ENCODE data around the gene ELF4.

Gene ELF4

DNA sequence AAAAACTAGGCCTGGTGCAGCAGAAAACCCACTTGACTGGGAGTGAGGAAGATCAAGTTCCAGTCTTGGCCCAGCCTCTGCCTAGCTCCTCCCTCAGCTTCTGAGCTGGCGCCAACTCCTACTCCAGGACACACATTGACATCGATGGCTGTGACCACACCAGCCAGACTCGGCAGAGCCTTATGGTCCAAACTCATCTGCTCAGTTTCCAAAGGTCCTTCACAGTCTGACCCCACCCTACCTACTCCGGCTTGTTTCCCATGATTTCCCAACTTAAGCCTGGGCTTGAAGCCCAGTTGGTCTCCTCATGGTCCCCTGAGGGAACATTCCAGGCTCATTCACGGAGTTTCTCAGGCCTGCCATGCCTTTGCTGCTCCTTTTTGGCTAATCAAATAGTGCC is 10.1 kb downstream of the ELF4 start:
- no peaks in the 10 kb centered on the region for H3K27me3 ChIP-seq
- TF ChIP-seq, protein P1, sequence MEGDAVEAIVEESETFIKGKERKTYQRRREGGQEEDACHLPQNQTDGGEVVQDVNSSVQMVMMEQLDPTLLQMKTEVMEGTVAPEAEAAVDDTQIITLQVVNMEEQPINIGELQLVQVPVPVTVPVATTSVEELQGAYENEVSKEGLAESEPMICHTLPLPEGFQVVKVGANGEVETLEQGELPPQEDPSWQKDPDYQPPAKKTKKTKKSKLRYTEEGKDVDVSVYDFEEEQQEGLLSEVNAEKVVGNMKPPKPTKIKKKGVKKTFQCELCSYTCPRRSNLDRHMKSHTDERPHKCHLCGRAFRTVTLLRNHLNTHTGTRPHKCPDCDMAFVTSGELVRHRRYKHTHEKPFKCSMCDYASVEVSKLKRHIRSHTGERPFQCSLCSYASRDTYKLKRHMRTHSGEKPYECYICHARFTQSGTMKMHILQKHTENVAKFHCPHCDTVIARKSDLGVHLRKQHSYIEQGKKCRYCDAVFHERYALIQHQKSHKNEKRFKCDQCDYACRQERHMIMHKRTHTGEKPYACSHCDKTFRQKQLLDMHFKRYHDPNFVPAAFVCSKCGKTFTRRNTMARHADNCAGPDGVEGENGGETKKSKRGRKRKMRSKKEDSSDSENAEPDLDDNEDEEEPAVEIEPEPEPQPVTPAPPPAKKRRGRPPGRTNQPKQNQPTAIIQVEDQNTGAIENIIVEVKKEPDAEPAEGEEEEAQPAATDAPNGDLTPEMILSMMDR (IDR thresholded peaks at IDR 0.05; ENCODE audit: low read depth, low read length), result no peak
- peaks cover 3% of the 10 kb centered on the region; the same call in 1 of the 2 replicates for H3K4me1 ChIP-seq
- no peak overlapping the region for H3K4me3 ChIP-seq (ENCODE audit: low read depth, low read length)
- no peaks in the 10 kb centered on the region for H3K9me3 ChIP-seq
- no peak for DNase-seq
- H3K36me3 ChIP-seq, result no peaks in the 10 kb centered on the region

- H3K27me3 ChIP-seq, result no peaks in the 10 kb centered on the region
- DNase-seq, result no peak
- H3K9me3 ChIP-seq, result no peaks in the 10 kb centered on the region
- no peaks in the 10 kb centered on the region for H3K36me3 ChIP-seq
- TF ChIP-seq, protein P1 (IDR thresholded peaks at IDR 0.05; ENCODE audit: low read depth, low read length), result no peak
- no peak overlapping the region for H3K4me3 ChIP-seq (ENCODE audit: low read depth, low read length)
- H3K4me1 ChIP-seq, result peaks cover 3% of the 10 kb centered on the region; the same call in 1 of the 2 replicates
These were observed 12.1 kb downstream of the ELF4 start for GRCh38 chrX:130098210-130098552.

DNA sequence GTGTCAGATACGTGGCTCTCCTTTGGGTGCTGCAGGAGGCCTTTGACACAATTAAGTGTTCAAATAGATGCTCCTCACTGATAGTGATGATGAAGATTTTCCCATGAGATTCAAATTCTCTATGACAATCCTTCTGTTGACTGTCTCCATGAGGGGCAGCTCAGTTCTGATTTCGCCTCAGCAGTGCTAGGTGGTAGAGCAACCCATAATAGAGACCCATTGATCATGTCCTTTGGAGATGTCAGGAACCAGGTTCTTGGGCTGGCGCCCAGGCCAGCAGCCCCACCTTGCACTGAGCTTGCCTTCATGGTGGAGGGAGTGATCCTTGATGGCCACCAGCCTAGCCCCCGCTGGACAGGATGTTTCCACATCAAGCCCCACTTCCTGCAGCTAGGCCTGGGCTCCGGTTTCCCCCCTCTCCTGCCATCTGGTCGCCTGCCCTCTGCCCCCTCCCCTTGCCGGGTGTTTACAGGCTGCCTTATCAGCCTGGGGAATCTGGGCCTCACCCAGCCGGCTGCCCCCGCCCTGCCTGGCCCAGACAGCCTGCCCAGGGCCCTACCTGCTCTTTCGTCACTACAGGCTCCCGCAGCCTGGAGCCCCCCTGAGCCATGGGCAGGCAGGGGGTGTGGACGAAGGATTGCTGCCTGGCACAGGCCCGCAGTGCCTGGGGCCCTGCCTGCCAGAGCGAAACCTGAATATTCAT is 12.6 kb downstream of the ELF4 start:
- Histone ChIP-seq H3K36me3 (no peaks in the 10 kb centered on the region), H3K9me3 (no peaks in the 10 kb centered on the region), H3K4me3 (ENCODE audit: low read depth, low read length) (no peak overlapping the region), H3K4me1 (peaks cover 3% of the 10 kb centered on the region; the same call in 1 of the 2 replicates), H3K27me3 (no peaks in the 10 kb centered on the region)
- TF ChIP-seq, protein P1 (IDR thresholded peaks at IDR 0.05; ENCODE audit: low read depth, low read length), result no peak
- peak; percentile 50 for DNase-seq

DNA sequence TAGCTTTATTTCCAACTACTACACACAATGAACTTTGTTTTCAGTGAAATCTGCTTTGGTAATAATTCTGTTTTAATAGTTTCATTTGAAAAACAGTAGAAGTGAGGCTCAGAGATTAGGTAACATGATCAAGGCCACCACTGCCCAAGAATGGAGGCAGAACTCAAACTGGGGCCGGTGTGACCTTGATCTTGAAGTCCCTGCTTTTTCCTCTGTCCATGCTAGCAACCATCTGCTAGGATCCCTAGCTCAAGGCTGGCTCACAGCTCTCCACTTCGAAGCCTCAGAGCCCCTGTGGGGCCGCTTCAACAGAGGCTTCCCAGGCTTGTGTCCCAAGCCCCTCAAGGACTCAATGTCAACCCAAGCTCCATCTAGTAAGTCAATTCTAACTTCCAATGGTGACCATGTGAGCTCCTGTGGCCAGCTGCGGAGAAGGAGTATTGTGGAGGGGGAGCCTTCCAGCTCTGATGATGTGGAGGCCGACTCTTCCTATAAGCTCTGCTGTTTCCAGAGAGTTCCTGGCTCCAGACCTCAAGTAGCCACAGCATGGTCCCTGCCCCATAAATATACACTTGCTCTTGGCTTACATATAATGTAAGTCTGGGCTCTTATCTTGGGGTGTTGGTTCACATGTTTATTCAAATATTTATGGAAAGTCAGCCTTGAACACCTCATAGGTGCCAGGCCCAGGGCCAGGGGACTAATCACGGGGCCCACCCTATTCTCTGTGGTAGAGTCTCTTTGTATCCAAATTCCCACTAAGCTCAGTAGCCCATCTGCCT is 14.9 kb downstream of the ELF4 start:
- H3K9me3 ChIP-seq, result no peaks in the 10 kb centered on the region
- peaks cover 3% of the 10 kb centered on the region; the same call in 1 of the 2 replicates for H3K4me1 ChIP-seq
- no peaks in the 10 kb centered on the region for H3K27me3 ChIP-seq
- H3K4me3 ChIP-seq (ENCODE audit: low read depth, low read length), result no peak overlapping the region
- no peaks in the 10 kb centered on the region for H3K36me3 ChIP-seq
- DNase-seq, result no peak
- TF ChIP-seq, protein P1 (IDR thresholded peaks at IDR 0.05; ENCODE audit: low read depth, low read length), result no peak

DNA sequence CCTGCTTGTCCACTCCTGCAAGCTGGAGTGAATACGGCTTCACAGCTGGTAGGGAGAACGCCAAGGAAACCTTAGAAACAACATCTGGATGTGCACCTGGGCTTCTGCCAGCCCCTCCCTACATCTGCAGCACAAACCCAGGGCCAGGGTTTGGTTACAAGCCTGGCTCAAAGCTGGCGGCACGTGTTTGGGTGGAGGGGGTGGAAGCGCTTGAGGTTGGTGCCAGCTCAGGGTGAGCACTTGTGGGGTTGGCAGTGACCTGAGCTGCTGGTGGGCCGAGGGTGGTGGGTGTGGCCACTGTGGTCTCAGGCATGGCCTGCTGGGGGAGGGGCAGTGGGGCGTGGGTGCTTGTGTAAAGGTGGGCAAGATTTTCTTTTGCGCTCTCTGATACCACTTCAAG is 15.6 kb downstream of the ELF4 start:
- no peaks in the 10 kb centered on the region for H3K27me3 ChIP-seq
- H3K36me3 ChIP-seq, result no peaks in the 10 kb centered on the region
- no peaks in the 10 kb centered on the region for H3K9me3 ChIP-seq
- H3K4me1 ChIP-seq, result peaks cover 3% of the 10 kb centered on the region; the same call in 1 of the 2 replicates
- no peak for DNase-seq
- TF ChIP-seq, protein P1 (IDR thresholded peaks at IDR 0.05; ENCODE audit: low read depth, low read length), result no peak
- H3K4me3 ChIP-seq (ENCODE audit: low read depth, low read length), result no peak overlapping the region

GRCh38 chrX:130093271-130093670 is 17.0 kb downstream of the ELF4 start:
- Histone ChIP-seq H3K4me3 (ENCODE audit: low read depth, low read length) (no peak overlapping the region), H3K9me3 (no peaks in the 10 kb centered on the region), H3K27me3 (no peaks in the 10 kb centered on the region), H3K36me3 (no peaks in the 10 kb centered on the region), H3K4me1 (peaks cover 3% of the 10 kb centered on the region; the same call in 1 of the 2 replicates)
- TF ChIP-seq, protein P1 (IDR thresholded peaks at IDR 0.05; ENCODE audit: low read depth, low read length), result no peak
- DNase-seq, result no peak
